GM23338 (cell line): ENCODE measurements around the gene FRMD3.
A peak's percentile ranks its signal among the peaks of the same experiment; 100 is the strongest.

Experiments
- CREB1 ChIP-seq: fragments of 250-450 bp; sonication (Bioruptor Pico); IDR thresholded peaks from 2 replicates; pipeline ENCODE4 v1.5.0; 2020; ENCODE audit warnings: low read depth, mild to moderate bottlenecking, moderate library complexity
- CTCF ChIP-seq, 2 experiments: fragments of 200-600 bp in 1 of 2; sonication (generic) in 1 of 2; conservative IDR thresholded peaks; 2 replicates each; pipeline versions ENCODE4 v1.5.1 to v1.6.1; 2016 to 2017; ENCODE audit warnings: antibody characterized with exemption in 2 of 2, low read depth in 2 of 2, mild to moderate bottlenecking in 2 of 2, moderate library complexity in 1 of 2
- ETS1 ChIP-seq: IDR thresholded peaks from 2 replicates; pipeline ENCODE4 v1.6.1; 2016; ENCODE audit warnings: antibody characterized with exemption
- EZH2 ChIP-seq: fragments of 200-600 bp; sonication (generic); IDR thresholded peaks from one replicate; pipeline ENCODE4 v1.8.0; 2017; ENCODE audit warnings: antibody characterized with exemption, mild to moderate bottlenecking, low read depth; ENCODE audit not compliant: unreplicated experiment
- EZH2phosphoT487 ChIP-seq: fragments of 200-600 bp; sonication (generic); IDR thresholded peaks from one replicate; pipeline ENCODE4 v1.8.1; 2018; ENCODE audit warnings: antibody characterized with exemption; ENCODE audit not compliant: unreplicated experiment
- JUNB ChIP-seq: IDR thresholded peaks from one replicate; pipeline ENCODE4 v1.6.1; 2016; ENCODE audit warnings: antibody characterized with exemption; ENCODE audit not compliant: unreplicated experiment
- NANOG ChIP-seq: IDR thresholded peaks from 2 replicates; pipeline ENCODE4 v1.6.1; 2016; ENCODE audit warnings: antibody characterized with exemption, borderline replicate concordance
- POLR2AphosphoS5 ChIP-seq: IDR thresholded peaks from 2 replicates; pipeline ENCODE4 v1.6.1; 2016; ENCODE audit warnings: antibody characterized with exemption, low read depth
- REST ChIP-seq: IDR thresholded peaks from one replicate; pipeline ENCODE4 v1.6.1; 2018; ENCODE audit warnings: antibody characterized with exemption; ENCODE audit not compliant: unreplicated experiment
- STAT1 ChIP-seq: IDR thresholded peaks from one replicate; pipeline ENCODE4 v1.6.1; 2016; ENCODE audit warnings: antibody characterized with exemption; ENCODE audit not compliant: unreplicated experiment
- ZNF114 ChIP-seq: fragments of 250-450 bp; sonication (Bioruptor Pico); IDR thresholded peaks from 2 replicates; pipeline ENCODE4 v1.5.0; 2020; ENCODE audit warnings: mild to moderate bottlenecking, moderate library complexity
- ZNF331 ChIP-seq: fragments of 250-450 bp; sonication (Bioruptor Pico); IDR thresholded peaks from 2 replicates; pipeline ENCODE4 v1.5.0; 2020; ENCODE audit warnings: low read depth, mild to moderate bottlenecking, moderate library complexity
- ZNF462 ChIP-seq: fragments of 250-450 bp; sonication (Bioruptor Pico); IDR thresholded peaks from 2 replicates; pipeline ENCODE4 v1.5.0; 2020; ENCODE audit warnings: mild to moderate bottlenecking, moderate library complexity

- peak; percentile 97 to 98 for TF ChIP-seq CTCF (conservative IDR thresholded peaks at IDR 0.05; ENCODE audit: low read depth in 2 of 2)
- TF ChIP-seq REST = no peak
- TF ChIP-seq EZH2 = no peak
- no peak for TF ChIP-seq POLR2AphosphoS5
- no peak for TF ChIP-seq JUNB
- TF ChIP-seq CREB1 (CRISPR knock-in tag) = no peak
- TF ChIP-seq EZH2phosphoT487 = no peak
- no peak for TF ChIP-seq ZNF331 (CRISPR knock-in tag)
- no peak for TF ChIP-seq ZNF462
- no peak for TF ChIP-seq ETS1
- no peak for TF ChIP-seq ZNF114
- TF ChIP-seq STAT1 = no peak
- no peak for TF ChIP-seq NANOG
Observed at GRCh38 chr9:83334320-83334719, 203.9 kb downstream of the FRMD3 start.
